Loucy (cell line): ENCODE measurements around the gene MICAL2.

ENCODE experiments used
- EZH2phosphoT487 ChIP-seq: fragments of 200-600 bp; IDR thresholded peaks from 2 replicates; pipeline ENCODE4 v1.6.1; 2018; ENCODE audit warnings: antibody characterized with exemption, mild to moderate bottlenecking, moderate library complexity, borderline replicate concordance
- TF ChIP-seq, protein P1 (sequence below): fragments of 200-600 bp; sonication (generic); conservative IDR thresholded peaks from 2 replicates; pipeline ENCODE4 v1.5.1; 2014; ENCODE audit warnings: mild to moderate bottlenecking, antibody characterized with exemption, low read length

- TF ChIP-seq, protein P1, sequence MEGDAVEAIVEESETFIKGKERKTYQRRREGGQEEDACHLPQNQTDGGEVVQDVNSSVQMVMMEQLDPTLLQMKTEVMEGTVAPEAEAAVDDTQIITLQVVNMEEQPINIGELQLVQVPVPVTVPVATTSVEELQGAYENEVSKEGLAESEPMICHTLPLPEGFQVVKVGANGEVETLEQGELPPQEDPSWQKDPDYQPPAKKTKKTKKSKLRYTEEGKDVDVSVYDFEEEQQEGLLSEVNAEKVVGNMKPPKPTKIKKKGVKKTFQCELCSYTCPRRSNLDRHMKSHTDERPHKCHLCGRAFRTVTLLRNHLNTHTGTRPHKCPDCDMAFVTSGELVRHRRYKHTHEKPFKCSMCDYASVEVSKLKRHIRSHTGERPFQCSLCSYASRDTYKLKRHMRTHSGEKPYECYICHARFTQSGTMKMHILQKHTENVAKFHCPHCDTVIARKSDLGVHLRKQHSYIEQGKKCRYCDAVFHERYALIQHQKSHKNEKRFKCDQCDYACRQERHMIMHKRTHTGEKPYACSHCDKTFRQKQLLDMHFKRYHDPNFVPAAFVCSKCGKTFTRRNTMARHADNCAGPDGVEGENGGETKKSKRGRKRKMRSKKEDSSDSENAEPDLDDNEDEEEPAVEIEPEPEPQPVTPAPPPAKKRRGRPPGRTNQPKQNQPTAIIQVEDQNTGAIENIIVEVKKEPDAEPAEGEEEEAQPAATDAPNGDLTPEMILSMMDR: no peak
- no peak for TF ChIP-seq EZH2phosphoT487
Measured at GRCh38 chr11:12169822-12170221, 59.4 kb downstream of the MICAL2 start.
